ELR (cell line): Measurements from ENCODE around the gene LRP1-AS.
"Not testable (repeated sequence)": the region's sequence is repeated elsewhere in the genome, so short reads cannot be mapped to it uniquely, and the experiment has no call there.

Experiments used
- DNase-seq: peaks from one replicate; pipeline ENCODE4 v3.0.0-alpha.2; 2015; ENCODE audit warnings: low read depth

LRP1-AS gene

GRCh38 chr12:57139796-57140649 lies 7.4 kb downstream of the LRP1-AS start:
- DNase-seq, result peak; percentile 63

- no peak for DNase-seq
Measured at GRCh38 chr12:57138526-57139272, 8.7 kb downstream of the LRP1-AS start.

GRCh38 chr12:57135527-57136326 lies 11.7 kb downstream of the LRP1-AS start:
- DNase-seq, result no peak

- DNase-seq, result no peak
Measured at GRCh38 chr12:57134949-57135348, 12.5 kb downstream of the LRP1-AS start.

GRCh38 chr12:57133916-57134315 lies 13.5 kb downstream of the LRP1-AS start:
- no peak for DNase-seq

GRCh38 chr12:57133013-57133569 lies 14.3 kb downstream of the LRP1-AS start:
- DNase-seq, result peak; percentile 69

GRCh38 chr12:57131896-57132744 lies 15.3 kb downstream of the LRP1-AS start:
- DNase-seq, result peak; percentile 36

GRCh38 chr12:57130941-57131340 lies 16.5 kb downstream of the LRP1-AS start:
- DNase-seq, result no peak

GRCh38 chr12:57129889-57130288 lies 17.5 kb downstream of the LRP1-AS start:
- peak; percentile 63 for DNase-seq

GRCh38 chr12:57129321-57129842 lies 18.0 kb downstream of the LRP1-AS start:
- DNase-seq, result no peak

- no peak for DNase-seq
Measured at GRCh38 chr12:57128519-57129247, 18.7 kb downstream of the LRP1-AS start.

GRCh38 chr12:57127726-57128518 lies 19.5 kb downstream of the LRP1-AS start, which contains the start of gene LRP1:
Gene LRP1, plus strand, starts transcription at chr12:57128483. Its CDS starts 482 bp downstream, at chr12:57128965.
- peak; percentile 84 for DNase-seq

GRCh38 chr12:57127101-57127725 lies 20.2 kb downstream of the LRP1-AS start:
- peak; percentile 68 for DNase-seq

- no peak for DNase-seq
Measured at GRCh38 chr12:57126561-57126960, 20.9 kb downstream of the LRP1-AS start.

GRCh38 chr12:57126061-57126460 lies 21.4 kb downstream of the LRP1-AS start:
- DNase-seq, result no peak

- DNase-seq, result peak; percentile 83
Measured at GRCh38 chr12:57124261-57124877, 23.1 kb downstream of the LRP1-AS start.

GRCh38 chr12:57123813-57124212 lies 23.6 kb downstream of the LRP1-AS start:
- DNase-seq, result no peak

GRCh38 chr12:57120718-57121117 lies 26.7 kb downstream of the LRP1-AS start:
- not testable (repeated sequence) for DNase-seq
